Mammary epithelial cell (primary cell): ENCODE results near the gene PRKN.

Source experiments
- CTCF ChIP-seq, 2 donors: IDR thresholded peaks in 1 of 2; conservative IDR thresholded peaks in 1 of 2; 2 replicates each; pipeline ENCODE4 v1.5.1; 2011 to 2012; ENCODE audit warnings: inconsistent platforms in 2 of 2, low read length in 2 of 2, mild to moderate bottlenecking in 2 of 2, control low read depth in 1 of 2, low read depth in 1 of 2; ENCODE audit not compliant: insufficient read depth in 1 of 2; ENCODE audit errors: extremely low read depth in 1 of 2
- EZH2 ChIP-seq: IDR thresholded peaks from 2 replicates; pipeline ENCODE4 v1.6.1; 2012; ENCODE audit warnings: low read length, inconsistent platforms, borderline replicate concordance

GRCh38 chr6:161736781-161737292 lies 990.7 kb downstream of the PRKN start:
- no peak for TF ChIP-seq CTCF (conservative IDR thresholded peaks at IDR 0.05 in 1 of 2, IDR thresholded peaks at IDR 0.05 in 1 of 2; ENCODE audit: extremely low read depth in 1 of 2, insufficient read depth in 1 of 2, low read depth in 1 of 2, low read length in 2 of 2)
- TF ChIP-seq EZH2 = no peak
